UCSD-AML1 (cell line): ENCODE data around the gene MYOF.
A peak's percentile ranks its signal among the peaks of the same experiment; 100 is the strongest.
"Not testable (repeated sequence)": the region's sequence is repeated elsewhere in the genome, so short reads cannot be mapped to it uniquely, and the experiment has no call there.

Experiments
- DNase-seq: peaks from one replicate; lab custom pipeline; 2025; ENCODE audit not compliant: unreplicated experiment; lab: John Stamatoyannopoulos, UW

Gene MYOF

GRCh38 chr10:93358398-93358797 is 123.7 kb downstream of the MYOF start:
- DNase-seq, result not testable (repeated sequence)

DNA sequence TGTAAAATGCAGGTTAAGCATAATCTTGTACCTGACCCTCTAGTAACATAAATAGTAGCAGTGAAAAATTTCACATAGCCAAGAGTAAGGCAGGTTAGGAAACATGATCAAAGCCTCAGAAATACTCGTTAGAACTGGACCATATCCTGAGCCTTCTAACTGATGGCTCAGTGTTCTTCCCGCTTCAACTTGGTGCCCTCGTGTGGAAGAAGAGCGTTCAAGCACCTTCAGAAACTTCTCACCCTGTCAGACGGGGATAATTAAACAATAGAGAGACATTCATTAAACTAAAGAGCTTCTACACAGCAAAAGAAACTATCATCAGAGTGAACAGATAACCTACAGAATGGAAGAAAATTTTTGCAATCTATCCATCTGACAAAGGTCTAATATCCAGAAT is 124.5 kb downstream of the MYOF start:
- no peak for DNase-seq

DNA sequence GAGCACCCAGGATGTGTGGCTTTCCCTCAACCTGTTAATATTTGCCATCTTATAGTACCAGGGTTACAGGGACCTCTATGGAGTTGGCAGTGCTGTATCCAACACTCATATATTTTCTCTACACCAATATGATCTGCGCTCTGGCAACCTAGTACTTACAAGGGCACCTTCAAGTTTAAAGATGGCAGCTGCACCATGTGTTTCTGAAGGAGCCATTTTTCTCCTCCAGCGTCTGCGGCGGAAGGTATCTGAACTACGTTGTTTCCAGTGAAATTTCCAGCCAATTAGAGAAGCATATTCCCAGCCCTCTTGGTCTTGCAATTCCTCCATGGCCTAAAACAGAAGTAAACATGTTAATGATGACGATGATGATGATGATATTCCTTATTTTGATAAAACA is 125.6 kb downstream of the MYOF start:
- DNase-seq, result no peak

- DNase-seq, result no peak
Measured at GRCh38 chr10:93352638-93353383, 129.3 kb downstream of the MYOF start.

GRCh38 chr10:93346694-93347093 is 135.4 kb downstream of the MYOF start:
- DNase-seq, result peak; percentile 32

GRCh38 chr10:93346108-93346507 is 136.0 kb downstream of the MYOF start:
- DNase-seq, result no peak

DNA sequence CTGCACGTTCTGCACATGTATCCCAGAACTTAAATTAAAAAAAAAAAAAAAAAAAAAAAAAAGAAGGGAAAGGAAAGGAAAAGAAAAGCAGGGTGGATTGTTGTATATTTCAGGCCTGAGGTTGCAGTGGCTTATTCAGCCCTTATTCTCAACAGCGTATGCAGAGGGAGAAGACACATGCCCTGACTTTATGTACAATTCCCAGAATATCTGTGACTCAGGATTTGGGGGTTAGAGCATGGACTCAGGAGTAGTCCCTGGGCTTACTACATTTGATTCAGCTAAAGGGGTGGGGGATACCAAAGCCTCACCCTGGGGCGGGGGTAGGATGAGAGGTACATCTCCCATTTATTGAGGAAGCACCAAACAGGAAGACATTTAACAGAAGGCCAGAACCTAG is 137.4 kb downstream of the MYOF start:
- no peak for DNase-seq

GRCh38 chr10:93342921-93343320 is 139.2 kb downstream of the MYOF start:
- DNase-seq, result no peak

DNA sequence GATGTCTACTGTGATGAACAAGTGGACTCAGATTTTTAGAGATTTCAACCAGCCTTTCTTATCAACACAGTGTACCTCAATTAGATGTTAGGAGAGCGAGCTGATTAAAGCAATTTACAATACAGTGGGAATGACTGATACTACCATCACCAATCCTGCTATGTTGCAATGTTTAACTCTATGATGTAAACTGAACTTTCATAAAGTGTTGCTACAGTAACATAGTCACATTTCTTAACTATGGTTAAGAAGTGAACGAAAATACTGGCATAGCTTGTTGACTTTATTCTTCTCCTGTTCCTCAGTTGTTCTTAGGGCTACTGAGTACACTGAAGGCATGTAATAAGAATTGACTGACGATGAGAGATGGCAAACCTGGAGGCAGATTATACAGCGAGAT is 139.8 kb downstream of the MYOF start:
- no peak for DNase-seq

DNA sequence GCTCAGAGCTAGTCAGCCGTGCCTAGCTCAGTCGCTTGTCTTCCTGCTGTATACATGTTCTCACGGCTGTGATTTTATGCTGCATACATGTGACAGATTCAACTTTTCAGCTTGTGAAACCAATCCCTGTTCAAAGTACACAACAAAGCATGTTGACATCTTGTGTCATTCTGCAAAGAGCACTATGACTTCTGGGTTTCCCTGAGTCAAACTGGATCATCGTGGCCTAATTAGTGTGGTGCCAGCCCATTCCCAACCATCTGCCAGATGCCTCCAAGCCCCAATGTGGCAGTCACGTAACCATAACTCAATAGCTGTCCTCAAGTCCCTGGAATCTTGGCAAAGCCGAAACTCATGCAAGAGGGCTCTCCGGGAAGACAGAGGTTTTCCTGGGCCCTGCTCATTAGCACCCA is 144.8 kb downstream of the MYOF start:
- DNase-seq, result no peak

- DNase-seq, result no peak
Measured at GRCh38 chr10:93336678-93337077, 145.5 kb downstream of the MYOF start.

DNA sequence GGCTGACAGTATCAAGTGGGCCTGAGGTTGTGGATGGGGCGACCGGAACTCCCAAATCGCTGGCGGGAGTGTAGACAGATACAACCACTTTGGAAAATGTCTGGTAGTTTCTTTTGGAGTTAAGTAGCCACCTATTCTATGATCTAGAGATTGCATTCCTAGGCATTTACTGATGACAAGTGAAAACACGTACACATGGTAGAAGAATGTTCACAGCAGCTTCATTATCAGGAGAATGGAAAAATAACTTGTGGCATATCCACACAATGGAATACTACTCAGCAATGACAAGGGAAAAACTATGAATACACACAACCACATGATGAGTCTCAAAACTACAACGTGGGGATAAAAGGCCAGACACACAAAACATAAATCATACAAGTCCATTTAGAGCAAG is 146.0 kb downstream of the MYOF start:
- no peak for DNase-seq

DNA sequence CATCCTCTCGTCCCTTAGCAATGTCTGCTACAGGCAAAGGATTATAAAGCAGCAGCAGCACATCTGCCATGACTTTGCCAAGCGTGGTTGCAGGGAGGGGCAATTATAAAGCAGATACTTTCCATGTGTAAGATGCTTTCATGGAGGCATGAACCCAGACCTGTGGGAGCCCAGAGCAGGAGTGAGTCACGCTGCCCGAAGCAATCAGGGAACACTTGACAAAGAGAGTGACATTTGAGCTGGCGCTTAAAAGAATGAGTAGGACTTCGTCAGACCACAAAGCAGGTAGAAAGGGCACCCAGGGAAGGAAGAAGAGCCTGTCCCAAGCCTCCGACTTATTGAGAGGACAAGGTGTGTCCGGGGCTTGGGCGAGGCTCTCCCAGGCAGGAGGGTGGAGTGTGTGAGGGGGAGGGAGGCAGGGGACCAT is 147.2 kb downstream of the MYOF start:
- DNase-seq, result no peak

DNA sequence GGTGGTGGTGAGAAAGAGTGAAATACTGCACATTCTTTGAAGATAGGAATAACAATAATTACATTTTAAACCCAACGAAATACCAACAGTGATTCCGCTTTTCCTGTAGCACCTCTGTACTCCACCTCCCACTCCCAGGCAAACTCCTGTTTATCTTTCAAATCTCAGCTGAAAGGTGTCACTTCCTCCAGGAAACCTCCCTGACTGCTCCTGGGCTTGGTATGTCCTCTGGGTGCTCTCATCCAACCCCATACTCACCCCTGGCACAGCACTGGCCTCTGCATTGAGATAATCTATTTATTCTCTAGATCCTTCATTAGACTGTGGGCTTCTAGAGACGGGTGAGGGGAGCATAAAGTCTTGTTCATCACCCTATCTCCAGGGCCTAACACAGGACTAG is 148.0 kb downstream of the MYOF start:
- DNase-seq, result no peak

DNA sequence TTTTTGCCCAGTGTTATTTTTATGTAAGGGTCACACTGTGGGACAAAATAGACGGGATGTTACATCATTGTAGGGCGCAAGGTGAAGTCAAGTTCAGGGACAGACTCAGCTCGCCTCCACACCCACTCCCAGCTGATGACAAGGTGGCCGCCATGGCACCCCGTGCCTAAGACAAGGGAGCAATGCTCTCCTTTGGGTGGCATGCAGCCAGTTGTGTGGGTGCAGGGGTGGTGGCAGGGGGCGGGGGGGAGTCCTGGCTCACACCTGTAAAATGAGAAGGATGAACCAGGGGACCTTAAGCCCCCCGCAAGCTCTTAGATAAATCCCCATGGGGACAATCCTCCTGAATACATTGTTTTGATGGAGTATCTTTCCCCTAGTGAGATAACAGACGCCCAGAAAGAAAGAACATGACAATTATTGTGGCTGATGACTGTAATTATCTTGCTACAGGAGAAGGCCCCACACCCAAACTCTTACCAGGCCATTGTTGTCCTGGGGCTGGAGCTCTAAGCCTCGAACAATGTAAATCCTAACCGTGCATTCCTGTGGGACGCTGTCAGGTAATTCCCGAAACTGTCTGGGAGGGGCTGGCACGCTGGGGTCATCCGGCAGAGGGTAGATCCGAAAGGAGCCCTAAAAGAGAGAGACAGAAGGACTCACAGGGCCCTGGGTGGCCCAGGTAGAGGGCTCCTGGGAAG is 148.7 kb downstream of the MYOF start:
- DNase-seq, result no peak

DNA sequence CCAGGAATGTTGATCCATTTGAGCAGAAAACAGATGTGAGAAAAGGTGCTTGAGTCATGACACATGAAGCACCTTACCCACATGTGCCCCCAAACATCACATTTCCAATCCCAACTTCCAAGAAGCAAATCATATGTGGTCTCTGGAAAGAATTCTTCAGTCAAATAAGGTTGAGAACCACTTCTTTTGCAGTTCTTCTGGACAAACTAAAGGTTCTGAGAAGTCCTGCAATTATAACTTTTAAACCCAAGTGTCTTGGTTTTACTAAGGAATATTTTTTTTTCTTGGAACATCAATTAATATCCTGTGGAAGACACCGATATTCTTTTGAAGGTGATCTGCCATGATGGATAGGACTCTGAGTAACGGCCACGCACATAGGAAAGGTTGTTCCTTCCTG is 151.3 kb downstream of the MYOF start:
- DNase-seq, result no peak

DNA sequence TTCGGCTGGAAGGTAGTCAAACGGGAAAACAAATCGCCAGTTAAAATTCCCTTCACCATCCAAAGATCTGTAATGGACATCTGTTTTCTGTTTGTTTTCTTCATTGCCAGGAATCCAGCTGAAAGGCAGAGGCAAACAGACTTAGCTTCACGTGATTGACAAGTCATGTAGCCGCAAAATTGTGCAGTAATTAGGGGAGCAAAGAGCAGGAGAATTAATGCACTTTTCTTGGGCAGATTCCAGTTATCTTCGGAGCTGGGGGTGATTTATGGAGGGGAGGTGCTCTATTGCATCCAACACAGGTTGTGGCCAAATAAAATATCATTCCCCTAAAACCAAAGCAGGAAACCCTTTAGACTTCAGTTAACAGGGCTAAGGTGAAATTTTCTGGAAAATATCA is 162.2 kb downstream of the MYOF start:
- DNase-seq, result no peak

- DNase-seq, result no peak
Measured at GRCh38 chr10:93319096-93319495, 163.0 kb downstream of the MYOF start.

DNA sequence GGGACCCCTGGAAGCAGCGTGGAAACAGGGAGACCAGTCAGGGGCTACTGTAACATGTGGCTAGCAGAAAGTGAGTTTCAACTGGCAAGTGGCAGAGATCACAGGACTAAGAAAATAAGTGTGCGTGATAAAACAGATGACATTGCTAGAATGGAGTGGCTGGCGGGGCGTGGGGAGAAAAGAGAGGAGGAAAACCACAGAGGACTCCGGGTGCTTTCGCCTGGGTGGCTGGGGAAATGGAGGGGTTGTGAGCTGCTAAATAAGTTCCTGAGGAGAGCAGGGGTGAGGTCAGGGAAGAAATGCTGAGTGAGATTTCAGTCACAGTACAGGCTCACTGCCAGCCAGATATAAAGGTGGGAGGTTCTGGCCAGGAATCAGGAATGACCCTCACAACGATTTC is 166.9 kb downstream of the MYOF start:
- DNase-seq, result peak; percentile 63

DNA sequence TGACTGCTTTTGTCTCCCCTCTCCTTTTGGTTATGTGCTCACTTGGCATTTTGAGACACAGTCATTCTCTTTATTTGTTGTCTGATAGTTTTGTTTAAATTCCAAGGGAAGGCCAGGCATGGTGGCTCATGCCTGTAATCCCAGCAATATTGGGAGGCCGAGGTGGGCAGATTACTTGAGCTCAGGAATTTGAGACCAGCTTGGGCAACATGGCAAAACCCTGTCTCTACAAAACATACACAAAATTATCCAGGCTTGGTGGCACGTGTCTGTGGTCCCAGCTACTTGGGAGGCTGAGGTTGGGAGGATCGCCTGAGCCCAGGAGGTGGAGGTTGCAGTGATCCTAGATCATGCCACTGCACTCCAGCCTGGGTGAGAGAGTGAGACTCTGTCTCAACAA is 167.5 kb downstream of the MYOF start:
- not testable (repeated sequence) for DNase-seq

- DNase-seq, result no peak
Measured at GRCh38 chr10:93313798-93314197, 168.3 kb downstream of the MYOF start.

DNA sequence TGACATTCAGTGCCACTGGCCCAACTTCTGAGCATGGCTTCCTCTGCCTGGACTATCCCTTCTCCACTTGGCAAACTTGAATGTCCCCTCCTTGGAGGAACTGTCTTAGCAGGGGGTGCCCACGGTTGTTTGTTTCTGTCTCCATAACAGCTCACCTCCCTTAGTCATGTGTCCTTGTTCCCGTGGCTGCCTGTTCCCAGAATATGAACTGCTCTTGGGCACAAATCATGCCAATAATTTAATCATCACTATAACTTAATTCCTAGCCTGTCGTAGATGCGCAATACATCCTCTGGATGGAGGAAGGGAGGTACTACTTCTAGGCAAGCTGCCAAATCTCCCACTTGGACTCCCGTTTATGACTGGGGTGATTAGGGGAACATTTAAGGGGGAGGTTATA is 173.1 kb downstream of the MYOF start:
- no peak for DNase-seq

GRCh38 chr10:93305122-93305521 is 177.0 kb downstream of the MYOF start:
- no peak for DNase-seq
